Measurements from ENCODE around the gene KIR2DL3. TPM values are rescaled to one million over a fixed set of nuclear protein-coding genes. Genes with fewer than 3 reads are reported as not detected.
A peak's percentile ranks its signal among the peaks of the same experiment; 100 is the strongest.

Gene KIR2DL3
- total RNA-seq, 1 experiment from 2014 or later = not detected

DNA sequence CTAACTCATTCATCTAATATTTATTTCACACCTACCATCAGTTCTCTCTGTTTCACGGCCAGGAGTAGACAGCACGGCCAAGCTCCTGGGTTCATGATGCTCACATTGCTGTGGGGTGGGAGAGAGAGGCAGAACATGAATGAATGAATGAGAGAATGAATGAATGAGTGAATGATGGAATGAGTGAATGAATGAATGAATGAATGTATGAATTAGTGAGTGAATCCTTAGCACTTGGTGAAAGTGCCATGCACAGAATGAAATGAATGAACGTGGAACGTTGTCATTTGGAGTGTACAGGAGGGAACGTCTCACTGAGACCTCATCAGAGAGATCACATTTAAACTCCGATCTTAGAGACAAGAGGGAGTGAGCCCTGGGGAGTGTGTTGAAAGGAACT, 53.2 kb downstream of the KIR2DL3 start:
- no peak for DNase-seq (ENCODE audit: low read depth)

DNA sequence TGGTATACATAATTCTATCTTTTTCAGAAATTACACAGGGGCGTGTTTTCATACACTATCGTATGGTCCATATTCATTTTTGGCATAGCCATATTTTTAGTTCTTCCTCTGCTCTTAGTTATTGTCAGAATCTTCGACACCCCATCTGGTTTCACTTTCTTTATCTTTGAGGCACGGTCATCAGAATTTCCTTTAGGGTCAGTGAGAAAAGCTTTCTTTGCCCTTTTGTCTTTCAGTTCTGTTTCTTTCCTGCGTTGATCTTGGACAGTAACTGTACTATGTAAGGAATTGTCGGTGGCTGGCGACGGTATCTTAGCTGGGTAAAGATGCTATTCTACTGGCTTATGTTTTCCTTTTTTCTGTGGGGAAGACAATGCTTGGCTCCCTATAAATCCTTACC, 54.5 kb downstream of the KIR2DL3 start:
- peak; percentile 34 for DNase-seq (ENCODE audit: low read depth)

DNA sequence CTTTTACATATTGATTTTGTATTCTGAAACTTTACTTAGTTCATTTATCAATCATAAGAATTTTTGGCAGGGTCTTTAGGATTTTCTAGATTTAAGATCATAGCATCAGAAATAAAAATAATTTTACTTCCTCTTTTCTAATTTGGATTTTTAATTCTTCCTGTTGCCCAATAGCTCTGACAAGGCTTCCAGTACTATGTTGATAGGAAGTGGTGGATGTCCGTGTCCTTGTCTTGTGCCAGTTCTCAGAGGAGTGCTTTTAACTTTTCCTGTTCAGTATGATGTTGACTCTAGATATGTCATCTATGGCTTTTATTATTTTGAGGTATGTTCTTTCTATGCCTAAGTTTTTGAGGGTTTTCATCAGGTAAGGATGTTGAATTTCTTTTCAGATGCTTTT, 57.4 kb downstream of the KIR2DL3 start:
- DNase-seq (ENCODE audit: low read depth) = no peak

Other genes starting within 250 kb of the KIR2DL3 start
- not detected in 2 replicates for gene LAIR2, start 235.7 kb upstream of the KIR2DL3 start, total RNA-seq (2014; rRNA removed; shearing (Covaris generic))
- gene LILRA2, start 164.7 kb upstream of the KIR2DL3 start, total RNA-seq (2014; rRNA removed; shearing (Covaris generic)) = not detected in 2 replicates
- gene LILRA1, start 144.9 kb upstream of the KIR2DL3 start, total RNA-seq (2014; rRNA removed; shearing (Covaris generic)) = not detected in 2 replicates
- not detected in 2 replicates for gene LILRB1, start 108.0 kb upstream of the KIR2DL3 start, total RNA-seq (2014; rRNA removed; shearing (Covaris generic))
- 0.69 and 2.3 TPM in 2 replicates for gene LILRB4, start 75.5 kb upstream of the KIR2DL3 start, total RNA-seq (2014; rRNA removed; shearing (Covaris generic))
- gene KIR3DL3, start 14.1 kb upstream of the KIR2DL3 start, total RNA-seq (2014; rRNA removed; shearing (Covaris generic)) = not detected in 2 replicates
- not detected in 2 replicates for gene KIR2DL1, start 31.3 kb downstream of the KIR2DL3 start, total RNA-seq (2014; rRNA removed; shearing (Covaris generic))
- not detected in 2 replicates for gene KIR2DL4, start 65.1 kb downstream of the KIR2DL3 start, total RNA-seq (2014; rRNA removed; shearing (Covaris generic))
- not detected in 2 replicates for gene KIR3DL1, start 78.0 kb downstream of the KIR2DL3 start, total RNA-seq (2014; rRNA removed; shearing (Covaris generic))
- not detected in 2 replicates for gene KIR2DS4, start 94.2 kb downstream of the KIR2DL3 start, total RNA-seq (2014; rRNA removed; shearing (Covaris generic))
- gene KIR3DL2, start 111.9 kb downstream of the KIR2DL3 start, total RNA-seq (2014; rRNA removed; shearing (Covaris generic)) = not detected in 2 replicates
- gene FCAR, start 135.7 kb downstream of the KIR2DL3 start, total RNA-seq (2014; rRNA removed; shearing (Covaris generic)) = not detected in 2 replicates
- 0.17 and 5.4 TPM in 2 replicates for gene NCR1, start 167.6 kb downstream of the KIR2DL3 start, total RNA-seq (2014; rRNA removed; shearing (Covaris generic))
- gene NLRP7, start 209.0 kb downstream of the KIR2DL3 start, total RNA-seq (2014; rRNA removed; shearing (Covaris generic)) = not detected in 2 replicates
- 0.11 TPM in 1 of 2 replicates, not detected in the other for gene NLRP2, start 227.9 kb downstream of the KIR2DL3 start, total RNA-seq (2014; rRNA removed; shearing (Covaris generic))

Data from Daoy (cell line).